Lower leg skin (tissue), 3 donors: ENCODE results near the gene AEBP2.

Experiments
- POLR2A ChIP-seq, 2 donors: fragments of 450-650 bp; IDR thresholded peaks; one replicate each; pipeline ENCODE4 v1.6.1; 2016 to 2017; ENCODE audit warnings: antibody characterized with exemption in 2 of 2, mild to moderate bottlenecking in 1 of 2, moderate library complexity in 1 of 2
- TF ChIP-seq, protein P1 (sequence below), 3 donors: fragments of 450-650 bp; IDR thresholded peaks; one replicate each; pipeline ENCODE4 v1.5.1; 2016; ENCODE audit warnings: antibody characterized with exemption in 3 of 3, mild to moderate bottlenecking in 3 of 3, moderate library complexity in 2 of 3

- TF ChIP-seq, protein P1, sequence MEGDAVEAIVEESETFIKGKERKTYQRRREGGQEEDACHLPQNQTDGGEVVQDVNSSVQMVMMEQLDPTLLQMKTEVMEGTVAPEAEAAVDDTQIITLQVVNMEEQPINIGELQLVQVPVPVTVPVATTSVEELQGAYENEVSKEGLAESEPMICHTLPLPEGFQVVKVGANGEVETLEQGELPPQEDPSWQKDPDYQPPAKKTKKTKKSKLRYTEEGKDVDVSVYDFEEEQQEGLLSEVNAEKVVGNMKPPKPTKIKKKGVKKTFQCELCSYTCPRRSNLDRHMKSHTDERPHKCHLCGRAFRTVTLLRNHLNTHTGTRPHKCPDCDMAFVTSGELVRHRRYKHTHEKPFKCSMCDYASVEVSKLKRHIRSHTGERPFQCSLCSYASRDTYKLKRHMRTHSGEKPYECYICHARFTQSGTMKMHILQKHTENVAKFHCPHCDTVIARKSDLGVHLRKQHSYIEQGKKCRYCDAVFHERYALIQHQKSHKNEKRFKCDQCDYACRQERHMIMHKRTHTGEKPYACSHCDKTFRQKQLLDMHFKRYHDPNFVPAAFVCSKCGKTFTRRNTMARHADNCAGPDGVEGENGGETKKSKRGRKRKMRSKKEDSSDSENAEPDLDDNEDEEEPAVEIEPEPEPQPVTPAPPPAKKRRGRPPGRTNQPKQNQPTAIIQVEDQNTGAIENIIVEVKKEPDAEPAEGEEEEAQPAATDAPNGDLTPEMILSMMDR (IDR thresholded peaks at IDR 0.05) = no peak
- no peak for TF ChIP-seq POLR2A (IDR thresholded peaks at IDR 0.05)
Measured at GRCh38 chr12:19431407-19432308, 7.6 kb upstream of the AEBP2 start.
